Vagina (tissue), 2 donors: ENCODE measurements around the gene TXNRD2.

Experiments used
- POLR2A ChIP-seq, 2 donors: fragments of 450-650 bp; IDR thresholded peaks; one replicate each; pipeline ENCODE4 v1.6.1; 2017; ENCODE audit warnings: antibody characterized with exemption in 2 of 2, mild to moderate bottlenecking in 2 of 2, moderate library complexity in 2 of 2
- TF ChIP-seq, protein P1 (sequence below), 3 experiments: fragments of 450-650 bp in 2 of 3; fragments of 200-600 bp in 1 of 3; sonication (generic) in 1 of 3; IDR thresholded peaks; one replicate each; pipeline ENCODE4 v1.5.1; 2017 to 2019; ENCODE audit warnings: antibody characterized with exemption in 3 of 3, mild to moderate bottlenecking in 2 of 3, moderate library complexity in 2 of 3

DNA sequence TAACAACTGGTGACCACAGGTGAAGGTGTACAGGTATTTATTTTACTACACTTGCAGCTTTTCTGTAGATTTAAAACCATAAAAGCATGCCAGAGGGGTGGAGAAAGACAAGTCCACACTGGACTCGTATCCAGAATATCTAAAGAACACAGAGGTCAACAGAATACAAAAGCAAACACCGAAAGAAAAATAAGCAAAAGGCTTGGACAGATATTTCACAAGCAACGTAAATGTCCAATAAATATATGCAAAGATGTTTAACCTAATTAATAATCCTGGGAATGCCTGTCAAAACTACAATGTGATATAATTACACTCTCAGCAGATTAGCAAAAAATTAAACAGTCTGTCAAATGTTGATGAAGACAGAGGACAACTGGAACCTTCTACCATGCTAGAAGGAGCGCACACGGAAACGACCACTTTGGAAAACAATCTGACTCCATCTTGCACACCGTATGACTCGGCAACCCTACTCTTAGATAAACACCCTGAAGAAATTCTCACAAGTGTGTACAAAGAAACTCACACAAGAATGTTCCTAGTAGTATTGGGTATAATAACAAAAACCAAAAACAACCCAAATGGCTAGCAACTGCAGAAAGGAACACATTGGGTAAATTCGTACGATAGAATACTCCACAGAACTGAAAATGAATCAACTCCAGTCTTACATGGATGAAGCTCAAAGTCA, 114.1 kb downstream of the TXNRD2 start:
- TF ChIP-seq, protein P1, sequence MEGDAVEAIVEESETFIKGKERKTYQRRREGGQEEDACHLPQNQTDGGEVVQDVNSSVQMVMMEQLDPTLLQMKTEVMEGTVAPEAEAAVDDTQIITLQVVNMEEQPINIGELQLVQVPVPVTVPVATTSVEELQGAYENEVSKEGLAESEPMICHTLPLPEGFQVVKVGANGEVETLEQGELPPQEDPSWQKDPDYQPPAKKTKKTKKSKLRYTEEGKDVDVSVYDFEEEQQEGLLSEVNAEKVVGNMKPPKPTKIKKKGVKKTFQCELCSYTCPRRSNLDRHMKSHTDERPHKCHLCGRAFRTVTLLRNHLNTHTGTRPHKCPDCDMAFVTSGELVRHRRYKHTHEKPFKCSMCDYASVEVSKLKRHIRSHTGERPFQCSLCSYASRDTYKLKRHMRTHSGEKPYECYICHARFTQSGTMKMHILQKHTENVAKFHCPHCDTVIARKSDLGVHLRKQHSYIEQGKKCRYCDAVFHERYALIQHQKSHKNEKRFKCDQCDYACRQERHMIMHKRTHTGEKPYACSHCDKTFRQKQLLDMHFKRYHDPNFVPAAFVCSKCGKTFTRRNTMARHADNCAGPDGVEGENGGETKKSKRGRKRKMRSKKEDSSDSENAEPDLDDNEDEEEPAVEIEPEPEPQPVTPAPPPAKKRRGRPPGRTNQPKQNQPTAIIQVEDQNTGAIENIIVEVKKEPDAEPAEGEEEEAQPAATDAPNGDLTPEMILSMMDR (IDR thresholded peaks at IDR 0.05): no peak
- no peak for TF ChIP-seq POLR2A (IDR thresholded peaks at IDR 0.05)
